SKM-1 (cell line): ENCODE results near the gene SULT1C2.
A peak's percentile ranks its signal among the peaks of the same experiment; 100 is the strongest.
"Not testable (repeated sequence)": the region's sequence is repeated elsewhere in the genome, so short reads cannot be mapped to it uniquely, and the experiment has no call there.

Source experiments
- DNase-seq: peaks from one replicate; lab custom pipeline; 2025; ENCODE audit not compliant: unreplicated experiment; lab: John Stamatoyannopoulos, UW

Gene SULT1C2

GRCh38 chr2:108288534-108289106, at the start of gene SULT1C2:
TSS of gene SULT1C2 (plus strand) at chr2:108288895. CDS start at chr2:108293668, 4,773 bp downstream.
- DNase-seq = no peak

- no peak for DNase-seq
Observed at GRCh38 chr2:108239786-108240185, 48.9 kb upstream of the SULT1C2 start, which contains the start of gene SULT1C3. TSS of gene SULT1C3 (plus strand) at chr2:108239968. CDS start at chr2:108247195, 7,227 bp downstream.

GRCh38 chr2:108240966-108241365, 47.7 kb upstream of the SULT1C2 start:
- DNase-seq = no peak

- no peak for DNase-seq
Observed at GRCh38 chr2:108243566-108243965, 45.1 kb upstream of the SULT1C2 start.

GRCh38 chr2:108244667-108245414, 43.9 kb upstream of the SULT1C2 start:
- DNase-seq = no peak

GRCh38 chr2:108253106-108253505, 35.6 kb upstream of the SULT1C2 start:
- DNase-seq = no peak

- DNase-seq = no peak
Observed at GRCh38 chr2:108257757-108258331, 30.9 kb upstream of the SULT1C2 start.

- DNase-seq = no peak
Observed at GRCh38 chr2:108260773-108261172, 27.9 kb upstream of the SULT1C2 start.

- DNase-seq = no peak
Observed at GRCh38 chr2:108262036-108262435, 26.7 kb upstream of the SULT1C2 start.

- no peak for DNase-seq
Observed at GRCh38 chr2:108263401-108263800, 25.3 kb upstream of the SULT1C2 start.

- no peak for DNase-seq
Observed at GRCh38 chr2:108266218-108266617, 22.5 kb upstream of the SULT1C2 start.

GRCh38 chr2:108267101-108267500, 21.6 kb upstream of the SULT1C2 start:
- peak; percentile 52 for DNase-seq

GRCh38 chr2:108268001-108268400, 20.7 kb upstream of the SULT1C2 start:
- no peak for DNase-seq

- no peak for DNase-seq
Observed at GRCh38 chr2:108270346-108270745, 18.3 kb upstream of the SULT1C2 start.

- no peak for DNase-seq
Observed at GRCh38 chr2:108270768-108271506, 17.8 kb upstream of the SULT1C2 start.

GRCh38 chr2:108271691-108272253, 16.9 kb upstream of the SULT1C2 start:
- DNase-seq = no peak

GRCh38 chr2:108278631-108279030, 10.1 kb upstream of the SULT1C2 start:
- no peak for DNase-seq

GRCh38 chr2:108279468-108279867, 9.2 kb upstream of the SULT1C2 start:
- no peak for DNase-seq

GRCh38 chr2:108280466-108280865, 8.2 kb upstream of the SULT1C2 start:
- no peak for DNase-seq

GRCh38 chr2:108284566-108284965, 4.1 kb upstream of the SULT1C2 start:
- not testable (repeated sequence) for DNase-seq

GRCh38 chr2:108285616-108286015, 3.1 kb upstream of the SULT1C2 start:
- no peak for DNase-seq
